Endothelial cell (in vitro differentiated cells): ENCODE measurements around the gene TMEM74B. TPM values are rescaled to one million over a fixed set of nuclear protein-coding genes. Genes with fewer than 3 reads are reported as not detected.

ENCODE experiments used
- DNase-seq: peaks from one replicate; pipeline ENCODE4 v3.0.0; 2021; ENCODE audit warnings: low spot score
- H3K27ac Mint-ChIP-seq: one replicate; pipeline ENCODE4 v1.8.0; 2021; ENCODE audit warnings: mixed read lengths, inconsistent platforms; ENCODE audit not compliant: unreplicated experiment
- H3K27me3 Mint-ChIP-seq: one replicate; pipeline ENCODE4 v1.8.0; 2021; ENCODE audit warnings: mild to moderate bottlenecking, moderate library complexity, mixed read lengths, inconsistent platforms; ENCODE audit not compliant: unreplicated experiment
- H3K36me3 Mint-ChIP-seq: one replicate; pipeline ENCODE4 v1.8.0; 2021; ENCODE audit warnings: mild to moderate bottlenecking, low read depth, mixed read lengths, inconsistent platforms; ENCODE audit not compliant: unreplicated experiment
- H3K4me1 Mint-ChIP-seq: one replicate; pipeline ENCODE4 v1.8.0; 2021; ENCODE audit warnings: mild to moderate bottlenecking, mixed read lengths, inconsistent platforms; ENCODE audit not compliant: unreplicated experiment
- H3K4me3 Mint-ChIP-seq: one replicate; pipeline ENCODE4 v1.8.0; 2021; ENCODE audit warnings: mild to moderate bottlenecking, mixed read lengths, inconsistent platforms; ENCODE audit not compliant: unreplicated experiment
- H3K9me3 Mint-ChIP-seq: one replicate; pipeline ENCODE4 v1.8.0; 2021; ENCODE audit warnings: mixed read lengths, inconsistent platforms; ENCODE audit not compliant: unreplicated experiment
- total RNA-seq: library from RNA; stranded (reverse); fragmentation: NEBNext Ultra II Directional; extraction: Animal tissue kit (Norgen Biotek cat#: 25700); gene quantifications from one replicate; pipeline ENCODE4 v1.2.1, GENCODE V29; 2021; ENCODE audit not compliant: unreplicated experiment
- TF ChIP-seq, protein P1 (sequence below): fragments of 200-600 bp; sonication (generic); IDR thresholded peaks from one replicate; pipeline ENCODE4 v1.5.0; 2021; ENCODE audit warnings: antibody characterized with exemption; ENCODE audit not compliant: unreplicated experiment

The TMEM74B gene
- total RNA-seq, 1 donor from 2014 or later = 35.4 TPM

DNA sequence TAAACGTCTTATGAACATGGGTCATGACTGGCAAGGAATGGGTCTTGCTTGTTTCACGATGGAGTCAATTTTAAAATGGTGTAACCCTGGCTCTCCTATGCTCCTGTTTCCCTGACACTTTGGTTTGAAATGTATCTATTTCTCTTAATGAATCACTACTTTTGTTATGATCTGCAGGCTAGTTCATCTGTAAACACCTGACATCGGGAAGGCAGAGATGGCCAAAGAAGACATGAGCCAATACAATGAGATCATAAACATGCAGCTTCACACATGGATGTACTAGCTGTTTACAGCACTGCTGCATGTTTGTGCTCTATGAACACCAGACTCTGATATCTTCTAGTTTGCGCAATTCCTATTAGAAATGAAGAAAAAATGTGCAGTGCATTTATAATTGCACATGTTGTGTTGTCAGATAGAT, 30.1 kb upstream of the TMEM74B start:
- TF ChIP-seq, protein P1, sequence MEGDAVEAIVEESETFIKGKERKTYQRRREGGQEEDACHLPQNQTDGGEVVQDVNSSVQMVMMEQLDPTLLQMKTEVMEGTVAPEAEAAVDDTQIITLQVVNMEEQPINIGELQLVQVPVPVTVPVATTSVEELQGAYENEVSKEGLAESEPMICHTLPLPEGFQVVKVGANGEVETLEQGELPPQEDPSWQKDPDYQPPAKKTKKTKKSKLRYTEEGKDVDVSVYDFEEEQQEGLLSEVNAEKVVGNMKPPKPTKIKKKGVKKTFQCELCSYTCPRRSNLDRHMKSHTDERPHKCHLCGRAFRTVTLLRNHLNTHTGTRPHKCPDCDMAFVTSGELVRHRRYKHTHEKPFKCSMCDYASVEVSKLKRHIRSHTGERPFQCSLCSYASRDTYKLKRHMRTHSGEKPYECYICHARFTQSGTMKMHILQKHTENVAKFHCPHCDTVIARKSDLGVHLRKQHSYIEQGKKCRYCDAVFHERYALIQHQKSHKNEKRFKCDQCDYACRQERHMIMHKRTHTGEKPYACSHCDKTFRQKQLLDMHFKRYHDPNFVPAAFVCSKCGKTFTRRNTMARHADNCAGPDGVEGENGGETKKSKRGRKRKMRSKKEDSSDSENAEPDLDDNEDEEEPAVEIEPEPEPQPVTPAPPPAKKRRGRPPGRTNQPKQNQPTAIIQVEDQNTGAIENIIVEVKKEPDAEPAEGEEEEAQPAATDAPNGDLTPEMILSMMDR = no peak
- Mint-ChIP-seq H3K27me3 (no peaks in the 10 kb centered on the region), H3K4me1 (peaks cover 17% of the 10 kb centered on the region), H3K36me3 (no peaks in the 10 kb centered on the region), H3K4me3 (no peak overlapping the region), H3K9me3 (no peaks in the 10 kb centered on the region), H3K27ac (no peak overlapping the region)
- no peak for DNase-seq

DNA sequence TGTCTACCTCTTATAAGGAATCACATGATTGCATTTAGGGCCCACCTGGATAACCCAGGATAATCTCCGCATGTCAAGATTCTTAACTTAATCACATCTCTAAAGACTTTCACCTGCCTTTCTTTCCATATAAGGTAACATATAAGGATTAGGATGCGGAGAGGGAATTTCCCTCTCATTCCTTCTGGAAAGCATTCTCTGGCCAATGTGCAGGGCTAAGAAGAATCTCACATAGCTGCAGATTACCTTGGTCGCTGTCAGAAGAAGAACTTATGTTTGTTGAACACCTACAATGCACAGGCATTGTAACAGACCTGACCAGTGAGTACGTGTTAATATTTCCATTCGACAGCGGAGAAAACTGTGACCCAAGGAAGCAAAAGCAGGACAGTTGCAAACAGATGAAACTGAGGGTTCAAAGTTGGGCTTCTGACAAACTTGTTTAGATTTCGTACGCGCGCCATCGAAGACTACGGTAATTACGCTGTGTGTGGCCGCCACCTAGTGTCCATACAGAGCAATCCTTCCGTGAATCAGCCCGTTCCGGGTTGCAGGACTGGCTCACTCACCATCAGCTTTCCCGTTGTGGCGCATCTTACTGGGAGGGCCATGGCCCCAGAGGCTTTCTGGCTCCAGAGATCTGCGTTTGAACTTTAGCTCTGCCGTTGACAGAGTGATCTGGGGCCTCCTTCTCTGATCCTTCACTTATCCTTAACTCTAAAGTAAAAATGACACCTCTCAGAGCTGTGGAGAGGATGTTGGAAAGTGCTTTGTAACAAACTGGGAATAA, 28.0 kb upstream of the TMEM74B start:
- peak; percentile 68 for DNase-seq
- Mint-ChIP-seq H3K4me1 (peaks cover 17% of the 10 kb centered on the region), H3K9me3 (no peaks in the 10 kb centered on the region), H3K27me3 (no peaks in the 10 kb centered on the region), H3K36me3 (no peaks in the 10 kb centered on the region), H3K27ac (no peak overlapping the region), H3K4me3 (peak overlapping the region; percentile 58)
- TF ChIP-seq, protein P1 = peak; percentile 77

DNA sequence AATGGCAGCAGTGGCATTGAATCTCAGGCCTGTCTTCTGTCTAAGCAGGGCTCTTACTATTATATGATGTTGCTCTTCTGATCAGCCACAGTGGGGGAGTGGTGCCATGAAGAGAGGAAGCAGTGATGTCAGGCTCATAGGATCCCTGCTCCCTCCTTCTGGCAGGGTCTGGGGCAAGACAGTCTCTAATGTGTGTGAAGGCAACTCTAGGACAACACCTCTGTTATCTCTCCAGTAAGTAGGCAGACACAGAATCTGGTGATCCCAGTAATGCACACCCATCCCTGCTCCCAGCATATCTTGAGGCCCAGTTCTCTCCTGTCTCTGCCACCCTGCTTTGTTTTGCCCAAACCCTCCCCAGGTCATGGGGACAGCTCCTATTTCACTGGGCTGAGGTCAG, 27.2 kb upstream of the TMEM74B start:
- Mint-ChIP-seq H3K4me1 (peaks cover 17% of the 10 kb centered on the region), H3K27me3 (no peaks in the 10 kb centered on the region), H3K27ac (no peak overlapping the region), H3K36me3 (no peaks in the 10 kb centered on the region), H3K9me3 (no peaks in the 10 kb centered on the region), H3K4me3 (no peak overlapping the region)
- TF ChIP-seq, protein P1 = no peak
- DNase-seq = no peak

DNA sequence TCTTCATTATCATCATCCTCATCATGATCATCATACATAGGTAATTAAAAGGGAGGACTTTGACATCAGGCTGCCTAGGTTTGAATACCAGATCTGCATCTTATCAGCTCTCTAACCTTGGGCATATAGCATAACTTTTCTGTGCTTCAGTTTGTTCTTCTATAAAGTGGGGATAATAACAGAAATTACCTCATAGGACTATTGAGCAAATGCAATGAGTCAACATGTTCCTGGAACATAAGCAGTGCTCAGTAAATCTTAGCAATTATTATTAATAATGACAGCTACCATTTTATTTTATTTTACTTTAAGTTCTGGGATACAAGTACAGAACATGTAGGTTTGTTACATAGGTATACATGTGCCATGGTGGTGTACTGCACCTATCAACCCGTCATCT, 25.7 kb upstream of the TMEM74B start:
- Mint-ChIP-seq H3K4me1 (peaks cover 13% of the 10 kb centered on the region), H3K27me3 (no peaks in the 10 kb centered on the region), H3K4me3 (no peak overlapping the region), H3K36me3 (no peaks in the 10 kb centered on the region), H3K9me3 (no peaks in the 10 kb centered on the region), H3K27ac (no peak overlapping the region)
- DNase-seq = no peak
- TF ChIP-seq, protein P1 = no peak
